SHP77 treated with DMSO at 0.1 percent for 48 hours (cell line): ENCODE results near the gene LDB2.

Source experiments
- DNase-seq: peaks from one replicate; lab custom pipeline; 2025; lab: John Stamatoyannopoulos, UW

Gene LDB2

GRCh38 chr4:16757080-16757521 is 141.3 kb downstream of the LDB2 start:
- no peak for DNase-seq

GRCh38 chr4:16754104-16754503 is 144.3 kb downstream of the LDB2 start:
- no peak for DNase-seq

- no peak for DNase-seq
Measured at GRCh38 chr4:16752150-16752549, 146.3 kb downstream of the LDB2 start.

- no peak for DNase-seq
Measured at GRCh38 chr4:16750882-16751642, 147.4 kb downstream of the LDB2 start.

GRCh38 chr4:16750216-16750615 is 148.2 kb downstream of the LDB2 start:
- DNase-seq: no peak

GRCh38 chr4:16745887-16746286 is 152.6 kb downstream of the LDB2 start:
- DNase-seq: no peak

- no peak for DNase-seq
Measured at GRCh38 chr4:16745009-16745635, 153.3 kb downstream of the LDB2 start.

GRCh38 chr4:16741287-16741686 is 157.2 kb downstream of the LDB2 start:
- no peak for DNase-seq

GRCh38 chr4:16739997-16740624 is 158.3 kb downstream of the LDB2 start:
- DNase-seq: no peak

- DNase-seq: no peak
Measured at GRCh38 chr4:16738558-16738957, 159.9 kb downstream of the LDB2 start.

GRCh38 chr4:16733509-16733908 is 164.9 kb downstream of the LDB2 start:
- DNase-seq: no peak

GRCh38 chr4:16732741-16733140 is 165.7 kb downstream of the LDB2 start:
- DNase-seq: no peak

GRCh38 chr4:16731776-16732380 is 166.6 kb downstream of the LDB2 start:
- no peak for DNase-seq

- no peak for DNase-seq
Measured at GRCh38 chr4:16730522-16731205, 167.8 kb downstream of the LDB2 start.

- no peak for DNase-seq
Measured at GRCh38 chr4:16729336-16729735, 169.1 kb downstream of the LDB2 start.

- no peak for DNase-seq
Measured at GRCh38 chr4:16728849-16729248, 169.6 kb downstream of the LDB2 start.

- no peak for DNase-seq
Measured at GRCh38 chr4:16728111-16728510, 170.3 kb downstream of the LDB2 start.

GRCh38 chr4:16727218-16727617 is 171.2 kb downstream of the LDB2 start:
- no peak for DNase-seq

- no peak for DNase-seq
Measured at GRCh38 chr4:16726368-16727050, 171.9 kb downstream of the LDB2 start.

- DNase-seq: no peak
Measured at GRCh38 chr4:16725252-16725651, 173.2 kb downstream of the LDB2 start.

GRCh38 chr4:16722416-16722815 is 176.0 kb downstream of the LDB2 start:
- DNase-seq: no peak
